KMS-11 (cell line): ENCODE results near the gene CD55.
"Not testable (repeated sequence)": the region's sequence is repeated elsewhere in the genome, so short reads cannot be mapped to it uniquely, and the experiment has no call there.

Experiments
- H2AFZ ChIP-seq: fragments of 200-600 bp; sonication (generic); 2 replicates; pipeline ENCODE4 v1.6.1; 2016; ENCODE audit warnings: antibody characterized with exemption, mixed run types, low read depth
- H3K27ac ChIP-seq: fragments of 200-600 bp; sonication (generic); 2 replicates; pipeline ENCODE4 v1.6.1; 2016; ENCODE audit warnings: mild to moderate bottlenecking, mixed run types
- H3K27me3 ChIP-seq: fragments of 200-600 bp; sonication (generic); 2 replicates; pipeline ENCODE4 v1.6.1; 2017; ENCODE audit warnings: mild to moderate bottlenecking, low read depth, mixed run types, moderate library complexity; ENCODE audit not compliant: insufficient read depth
- H3K36me3 ChIP-seq: fragments of 200-600 bp; sonication (generic); 2 replicates; pipeline ENCODE4 v1.6.1; 2017; ENCODE audit warnings: mild to moderate bottlenecking, mixed run types; ENCODE audit not compliant: insufficient read depth
- H3K4me1 ChIP-seq: fragments of 200-600 bp; sonication (generic); 2 replicates; pipeline ENCODE4 v1.6.1; 2016; ENCODE audit warnings: mild to moderate bottlenecking, low read depth, mixed run types; ENCODE audit not compliant: poor library complexity, severe bottlenecking
- H3K4me2 ChIP-seq: fragments of 200-600 bp; sonication (generic); 2 replicates; pipeline ENCODE4 v1.7.0; 2016; ENCODE audit warnings: mild to moderate bottlenecking, mixed run types
- H3K4me3 ChIP-seq: fragments of 200-600 bp; sonication (generic); IDR thresholded peaks from 2 replicates; pipeline ENCODE4 v1.6.1; 2017; ENCODE audit warnings: low read depth, low read length, mixed read lengths; ENCODE audit not compliant: insufficient read depth
- H3K79me2 ChIP-seq: fragments of 200-600 bp; sonication (generic); 2 replicates; pipeline ENCODE4 v1.6.1; 2016; ENCODE audit warnings: low read depth, mixed run types; ENCODE audit not compliant: insufficient read depth
- H3K9ac ChIP-seq: fragments of 200-600 bp; sonication (generic); 2 replicates; pipeline ENCODE4 v1.6.1; 2016; ENCODE audit warnings: mild to moderate bottlenecking, mixed run types
- H4K20me1 ChIP-seq: fragments of 200-600 bp; sonication (generic); 2 replicates; pipeline ENCODE4 v1.6.1; 2016; ENCODE audit warnings: mild to moderate bottlenecking, mixed run types; ENCODE audit not compliant: insufficient read depth
- TF ChIP-seq, protein P1 (sequence below): fragments of 200-600 bp; sonication (generic); conservative IDR thresholded peaks from 2 replicates; pipeline ENCODE4 v1.6.1; 2017; ENCODE audit warnings: low read depth, mild to moderate bottlenecking, antibody characterized with exemption, low read length, moderate library complexity, mixed read lengths

CD55 gene

DNA sequence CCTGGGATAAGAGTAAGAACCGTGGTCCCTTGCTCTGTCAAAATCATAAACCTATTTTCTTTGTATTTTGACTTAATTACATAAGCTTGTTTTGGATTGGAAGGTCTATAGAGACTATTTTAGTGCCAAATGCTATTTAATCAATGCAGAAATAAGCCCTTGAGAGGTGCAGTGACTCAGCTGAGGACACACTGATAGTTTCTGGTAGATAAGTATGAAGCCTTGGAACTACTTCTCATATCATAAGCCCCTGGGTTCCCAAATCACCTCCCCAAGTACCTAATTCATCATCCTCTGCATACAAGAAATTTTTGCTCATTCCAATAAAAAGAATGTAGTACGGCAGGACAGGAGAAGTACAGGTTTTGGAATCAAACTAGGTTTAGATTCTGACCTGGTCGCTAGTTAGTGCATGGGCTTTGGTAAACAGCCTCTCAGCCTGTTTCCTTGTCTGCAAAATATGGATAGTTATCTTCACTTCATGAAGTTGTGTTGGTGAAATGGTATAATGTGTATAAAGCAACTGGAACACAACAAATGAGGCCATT lies 3.3 kb upstream of the CD55 start:
- no peak overlapping the region for H2AFZ ChIP-seq
- no peak overlapping the region for H3K27ac ChIP-seq
- no peak overlapping the region for H3K4me3 ChIP-seq
- peaks cover 22% of the 10 kb centered on the region for H3K4me1 ChIP-seq
- no peaks in the 10 kb centered on the region for H3K36me3 ChIP-seq
- no peak overlapping the region for H3K9ac ChIP-seq
- H3K27me3 ChIP-seq, result no peaks in the 10 kb centered on the region
- H3K79me2 ChIP-seq, result peaks cover 6% of the 10 kb centered on the region; the same call in 1 of the 2 replicates
- TF ChIP-seq, protein P1, sequence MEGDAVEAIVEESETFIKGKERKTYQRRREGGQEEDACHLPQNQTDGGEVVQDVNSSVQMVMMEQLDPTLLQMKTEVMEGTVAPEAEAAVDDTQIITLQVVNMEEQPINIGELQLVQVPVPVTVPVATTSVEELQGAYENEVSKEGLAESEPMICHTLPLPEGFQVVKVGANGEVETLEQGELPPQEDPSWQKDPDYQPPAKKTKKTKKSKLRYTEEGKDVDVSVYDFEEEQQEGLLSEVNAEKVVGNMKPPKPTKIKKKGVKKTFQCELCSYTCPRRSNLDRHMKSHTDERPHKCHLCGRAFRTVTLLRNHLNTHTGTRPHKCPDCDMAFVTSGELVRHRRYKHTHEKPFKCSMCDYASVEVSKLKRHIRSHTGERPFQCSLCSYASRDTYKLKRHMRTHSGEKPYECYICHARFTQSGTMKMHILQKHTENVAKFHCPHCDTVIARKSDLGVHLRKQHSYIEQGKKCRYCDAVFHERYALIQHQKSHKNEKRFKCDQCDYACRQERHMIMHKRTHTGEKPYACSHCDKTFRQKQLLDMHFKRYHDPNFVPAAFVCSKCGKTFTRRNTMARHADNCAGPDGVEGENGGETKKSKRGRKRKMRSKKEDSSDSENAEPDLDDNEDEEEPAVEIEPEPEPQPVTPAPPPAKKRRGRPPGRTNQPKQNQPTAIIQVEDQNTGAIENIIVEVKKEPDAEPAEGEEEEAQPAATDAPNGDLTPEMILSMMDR, result no peak
- H4K20me1 ChIP-seq, result no peaks in the 10 kb centered on the region
- no peak overlapping the region for H3K4me2 ChIP-seq

DNA sequence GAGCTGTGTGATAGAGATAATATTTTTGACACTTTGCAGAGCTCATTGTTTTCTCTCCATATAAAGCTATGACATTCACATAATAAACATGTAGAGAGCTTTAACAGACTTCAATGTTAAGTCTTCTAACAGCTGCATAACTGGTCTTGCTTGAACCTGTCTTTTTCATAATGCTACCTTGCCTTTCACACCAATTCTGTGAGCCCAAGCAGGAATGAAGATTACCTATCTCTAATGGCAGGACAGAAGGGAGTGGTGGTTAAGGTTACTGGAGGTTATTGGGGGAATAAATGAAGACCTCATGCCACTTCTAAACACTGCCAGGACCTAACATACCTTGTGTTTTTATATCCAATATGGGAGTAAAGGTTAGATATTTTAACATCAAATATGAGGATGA lies 2.3 kb upstream of the CD55 start:
- H3K4me3 ChIP-seq, result no peak overlapping the region
- TF ChIP-seq, protein P1, result no peak
- H3K4me2 ChIP-seq, result no peak overlapping the region
- no peaks in the 10 kb centered on the region for H3K36me3 ChIP-seq
- H3K27me3 ChIP-seq, result no peaks in the 10 kb centered on the region
- H4K20me1 ChIP-seq, result no peaks in the 10 kb centered on the region
- H3K4me1 ChIP-seq, result peaks cover 32% of the 10 kb centered on the region
- H2AFZ ChIP-seq, result no peak overlapping the region
- no peak overlapping the region for H3K27ac ChIP-seq
- H3K79me2 ChIP-seq, result peaks cover 11% of the 10 kb centered on the region; the same call in 1 of the 2 replicates
- H3K9ac ChIP-seq, result no peak overlapping the region

DNA sequence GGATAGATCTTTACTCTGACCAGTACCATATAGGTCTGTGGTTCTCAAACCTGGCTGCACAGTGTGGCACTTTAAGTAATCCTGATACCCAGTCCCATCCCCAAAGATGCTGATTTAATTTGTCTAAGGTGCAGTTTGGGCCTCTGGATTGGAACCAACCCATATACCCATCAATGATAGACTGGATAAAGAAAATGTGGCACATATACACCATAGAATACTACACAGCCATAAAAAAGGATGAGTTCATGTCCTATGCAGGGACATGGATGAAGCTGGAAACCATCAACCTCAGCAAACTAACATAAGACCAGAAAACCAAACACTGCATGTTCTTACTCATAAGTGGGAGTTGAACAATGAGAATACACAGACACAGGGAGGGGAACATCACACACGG lies 1.4 kb upstream of the CD55 start:
- not testable (repeated sequence) for H3K27ac ChIP-seq, H3K4me2 ChIP-seq, H3K36me3 ChIP-seq, H3K27me3 ChIP-seq, H3K9ac ChIP-seq, H4K20me1 ChIP-seq, H2AFZ ChIP-seq, H3K4me3 ChIP-seq
- Histone ChIP-seq H3K4me1 (peaks cover 41% of the 10 kb centered on the region), H3K79me2 (peaks cover 11% of the 10 kb centered on the region; the same call in 1 of the 2 replicates)

DNA sequence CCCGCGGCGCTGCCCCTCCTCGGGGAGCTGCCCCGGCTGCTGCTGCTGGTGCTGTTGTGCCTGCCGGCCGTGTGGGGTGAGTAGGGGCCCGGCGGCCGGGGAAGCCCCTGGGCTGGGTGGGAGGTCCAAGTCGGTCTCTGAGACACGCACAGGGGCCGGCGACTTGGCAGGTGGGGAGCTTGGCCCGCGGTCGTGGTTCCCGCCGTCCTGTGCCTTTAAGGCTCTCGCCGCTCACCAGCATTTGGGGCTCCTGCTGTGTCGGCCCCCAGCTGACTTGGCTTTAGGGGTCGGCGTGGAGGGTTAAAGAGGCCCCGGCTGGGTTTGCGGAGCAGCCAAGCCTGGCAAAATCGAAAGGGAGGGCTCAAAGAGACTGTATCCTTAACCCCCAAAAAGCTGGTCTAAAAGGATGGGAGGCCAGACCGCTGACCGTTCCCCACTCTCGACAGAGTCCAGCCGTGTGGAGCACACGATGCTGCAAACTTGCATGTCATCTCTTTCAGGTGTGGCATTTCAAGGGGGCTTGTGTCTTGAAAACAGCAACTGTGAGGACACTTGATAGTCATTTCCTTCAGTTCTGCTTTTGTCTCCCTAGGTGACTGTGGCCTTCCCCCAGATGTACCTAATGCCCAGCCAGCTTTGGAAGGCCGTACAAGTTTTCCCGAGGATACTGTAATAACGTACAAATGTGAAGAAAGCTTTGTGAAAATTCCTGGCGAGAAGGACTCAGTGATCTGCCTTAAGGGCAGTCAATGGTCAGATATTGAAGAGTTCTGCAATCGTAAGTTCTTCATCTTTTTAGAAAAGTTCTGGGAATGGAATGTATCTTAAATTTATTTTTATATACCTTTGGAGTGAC lies 540 bp downstream of the CD55 start:
- peak overlapping the region; percentile 89 for H3K27ac ChIP-seq
- H3K27me3 ChIP-seq, result no peaks in the 10 kb centered on the region
- H3K4me1 ChIP-seq, result peaks cover 32% of the 10 kb centered on the region
- H3K36me3 ChIP-seq, result peaks cover 4% of the 10 kb centered on the region; the same call in 1 of the 2 replicates
- no peaks in the 10 kb centered on the region for H4K20me1 ChIP-seq
- H3K4me3 ChIP-seq, result peak overlapping the region; percentile 78
- H3K9ac ChIP-seq, result peak overlapping the region; percentile 97
- peaks cover 11% of the 10 kb centered on the region; the same call in 1 of the 2 replicates for H3K79me2 ChIP-seq
- peak overlapping the region; percentile 92 for H2AFZ ChIP-seq
- TF ChIP-seq, protein P1, result no peak
- peak overlapping the region; percentile 69 for H3K4me2 ChIP-seq
